ENCODE results near the gene PIGQ.
A peak's percentile ranks its signal among the peaks of the same experiment; 100 is the strongest.

PIGQ gene

DNA sequence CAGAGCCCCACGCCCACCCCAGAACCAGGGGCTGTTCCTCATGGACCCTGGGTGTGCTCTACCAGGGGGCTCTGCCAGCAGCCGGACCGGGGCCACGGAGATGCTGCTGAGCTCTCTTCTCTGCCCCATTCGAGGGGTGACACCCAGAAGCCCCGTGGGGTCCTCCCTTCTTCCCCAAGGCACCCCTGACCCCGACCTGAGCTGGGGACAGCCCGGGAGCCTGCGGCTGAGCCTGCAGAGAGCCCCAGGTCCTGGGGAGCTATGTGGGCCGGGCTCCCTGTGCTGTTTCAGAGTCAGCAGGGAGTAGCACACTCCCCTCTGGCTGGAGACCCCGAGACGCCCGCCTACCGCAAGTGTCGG is 10.8 kb upstream of the PIGQ start:
- H3K4me1 Mint-ChIP-seq: no peaks in the 10 kb centered on the region
- peaks cover 4% of the 10 kb centered on the region for H3K27me3 Mint-ChIP-seq
- no peak overlapping the region for H3K27ac Mint-ChIP-seq
- no peak overlapping the region for H3K4me3 Mint-ChIP-seq
- no peaks in the 10 kb centered on the region for H3K36me3 Mint-ChIP-seq
- H3K9me3 Mint-ChIP-seq: no peaks in the 10 kb centered on the region

DNA sequence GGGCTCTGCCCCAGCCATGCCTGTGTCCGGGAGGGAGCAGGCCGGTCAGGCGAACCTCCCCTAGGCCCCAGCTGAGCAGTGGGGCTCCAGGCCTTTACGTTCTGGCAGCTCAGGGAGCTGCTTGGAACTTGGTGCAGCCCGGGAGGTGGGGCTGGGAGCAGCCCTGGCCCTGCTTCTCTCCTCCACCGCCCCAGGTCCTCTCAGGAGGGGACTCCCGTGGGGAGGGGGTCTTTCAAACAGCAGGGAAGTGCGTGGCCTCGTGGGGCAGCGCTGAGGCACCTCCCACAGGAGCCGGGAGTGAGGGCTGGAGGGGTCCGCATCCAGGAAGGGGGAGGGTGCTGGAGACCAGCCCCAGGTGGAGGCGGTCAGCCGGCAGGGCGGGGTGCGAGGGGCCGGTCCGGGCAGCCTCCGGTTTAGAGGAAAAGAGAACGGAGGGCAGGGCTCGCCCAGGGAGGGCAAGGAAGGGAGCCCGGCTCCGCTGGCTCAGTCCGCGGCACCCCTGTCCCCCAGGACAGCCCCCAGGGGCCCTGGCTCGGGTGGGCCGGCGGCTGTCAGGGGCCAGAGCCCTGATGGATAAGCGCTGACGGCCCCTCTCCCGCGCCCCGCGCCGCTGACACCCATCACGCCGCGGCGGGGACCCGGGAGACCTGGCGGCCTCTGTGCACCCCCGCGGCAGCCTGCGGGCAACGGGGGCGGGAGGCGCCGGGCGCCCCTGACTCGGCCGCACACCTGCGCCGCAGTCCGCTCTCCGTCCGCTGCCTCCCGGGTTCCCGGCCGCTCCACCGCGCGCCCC is 10.2 kb upstream of the PIGQ start:
- H3K9me3 Mint-ChIP-seq: no peaks in the 10 kb centered on the region
- no peaks in the 10 kb centered on the region for H3K4me1 Mint-ChIP-seq
- peaks cover 4% of the 10 kb centered on the region for H3K27me3 Mint-ChIP-seq
- no peak overlapping the region for H3K27ac Mint-ChIP-seq
- peak overlapping the region; percentile 19 for H3K4me3 Mint-ChIP-seq
- no peaks in the 10 kb centered on the region for H3K36me3 Mint-ChIP-seq

DNA sequence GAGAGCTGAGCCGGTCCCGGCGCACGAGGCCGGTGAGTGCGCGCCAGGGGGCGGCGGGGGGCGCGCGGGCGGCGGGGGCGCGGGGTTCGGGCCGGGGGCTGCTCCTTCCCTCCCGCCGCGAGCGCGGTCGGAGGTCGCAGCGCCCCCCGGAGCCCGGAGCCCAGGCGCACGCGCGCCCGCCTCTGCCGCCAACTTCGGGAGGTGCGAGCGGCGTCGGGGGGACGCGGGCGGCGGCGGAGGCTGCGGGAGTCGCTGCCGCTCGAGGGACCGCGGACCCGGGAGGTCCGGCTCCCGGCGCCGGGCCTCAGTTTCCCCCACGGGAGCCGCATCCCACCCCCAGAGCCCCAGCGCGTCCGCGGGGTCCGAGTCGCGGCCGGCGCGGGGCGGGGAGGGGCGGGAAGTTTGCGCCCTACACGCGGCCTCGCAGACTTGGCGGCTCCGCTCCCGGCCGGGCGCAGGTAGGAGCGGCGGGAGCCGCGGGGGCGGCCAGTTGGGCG is 9.5 kb upstream of the PIGQ start, which contains the start of gene PRR35:
TSS of gene PRR35 (plus strand) at position 191 of the 497 bp plus-strand sequence. CDS start 2,901 bp downstream, outside the sequence.
- no peaks in the 10 kb centered on the region for H3K36me3 Mint-ChIP-seq
- H3K27me3 Mint-ChIP-seq: peaks cover 4% of the 10 kb centered on the region
- no peaks in the 10 kb centered on the region for H3K4me1 Mint-ChIP-seq
- H3K27ac Mint-ChIP-seq: no peak within 1 kb of the TSS
- peak within 1 kb of the TSS; percentile 19 for H3K4me3 Mint-ChIP-seq
- no peaks in the 10 kb centered on the region for H3K9me3 Mint-ChIP-seq

DNA sequence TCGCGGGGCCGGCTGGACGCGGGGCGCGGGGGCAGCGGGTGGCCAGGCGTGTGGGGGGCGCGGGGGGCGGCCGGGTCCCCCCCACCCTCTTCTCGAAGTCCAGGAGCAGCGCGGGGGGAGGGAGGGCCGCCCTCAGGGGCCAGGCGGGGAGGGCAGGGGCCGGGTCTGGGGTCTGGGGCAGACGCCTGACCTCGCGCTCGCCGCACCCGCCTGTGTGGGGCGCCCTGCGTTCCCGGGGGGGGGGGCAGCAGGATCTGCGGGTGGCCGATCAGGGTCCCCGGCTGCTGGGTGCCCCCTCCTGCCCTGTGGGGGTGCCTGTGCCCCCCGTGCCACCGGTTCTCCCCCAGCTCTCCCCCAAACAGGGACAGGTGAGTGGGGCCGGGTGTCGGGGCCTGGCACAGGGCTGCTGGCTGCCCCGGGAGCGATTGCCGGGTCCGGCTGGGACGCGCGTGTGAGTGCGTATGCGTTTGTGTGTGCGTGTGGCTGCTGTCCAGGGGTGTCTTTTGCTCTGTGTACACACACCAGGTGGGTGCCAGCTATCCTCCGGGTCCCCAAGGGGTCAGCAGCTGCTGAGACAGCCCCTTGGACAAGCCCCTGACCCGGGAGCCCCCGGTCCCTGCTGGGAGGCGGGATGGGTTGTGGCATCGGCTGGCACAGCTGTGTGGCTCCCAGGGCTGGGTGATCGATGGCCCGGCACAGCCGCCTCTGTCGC is 8.9 kb upstream of the PIGQ start:
- Mint-ChIP-seq H3K4me1 (no peaks in the 10 kb centered on the region), H3K27ac (no peak overlapping the region), H3K36me3 (no peaks in the 10 kb centered on the region), H3K27me3 (peaks cover 4% of the 10 kb centered on the region), H3K9me3 (no peaks in the 10 kb centered on the region), H3K4me3 (no peak overlapping the region)

DNA sequence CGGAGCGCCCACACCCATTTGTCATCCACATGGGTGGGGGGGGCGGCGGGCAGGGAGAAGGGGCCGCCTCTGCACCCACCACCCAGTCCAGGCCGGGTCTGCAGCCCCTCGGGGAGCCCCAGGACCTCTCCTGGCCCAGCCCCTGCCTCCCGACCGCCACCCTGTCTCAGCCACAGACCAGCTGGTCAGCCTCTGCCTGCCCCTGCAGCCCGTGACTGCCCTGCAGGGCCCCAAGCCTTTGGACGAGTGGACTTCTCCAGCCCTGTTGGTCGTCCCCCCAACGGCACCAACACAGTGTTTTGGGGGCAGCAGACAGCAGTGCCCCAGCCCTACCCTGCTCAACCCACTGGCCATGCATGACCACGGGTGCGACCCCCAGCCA is 8.4 kb upstream of the PIGQ start:
- Mint-ChIP-seq H3K36me3 (no peaks in the 10 kb centered on the region), H3K9me3 (no peaks in the 10 kb centered on the region), H3K27ac (no peak overlapping the region), H3K4me3 (no peak overlapping the region), H3K4me1 (peaks cover under 1% of the 10 kb centered on the region), H3K27me3 (peaks cover 4% of the 10 kb centered on the region)

DNA sequence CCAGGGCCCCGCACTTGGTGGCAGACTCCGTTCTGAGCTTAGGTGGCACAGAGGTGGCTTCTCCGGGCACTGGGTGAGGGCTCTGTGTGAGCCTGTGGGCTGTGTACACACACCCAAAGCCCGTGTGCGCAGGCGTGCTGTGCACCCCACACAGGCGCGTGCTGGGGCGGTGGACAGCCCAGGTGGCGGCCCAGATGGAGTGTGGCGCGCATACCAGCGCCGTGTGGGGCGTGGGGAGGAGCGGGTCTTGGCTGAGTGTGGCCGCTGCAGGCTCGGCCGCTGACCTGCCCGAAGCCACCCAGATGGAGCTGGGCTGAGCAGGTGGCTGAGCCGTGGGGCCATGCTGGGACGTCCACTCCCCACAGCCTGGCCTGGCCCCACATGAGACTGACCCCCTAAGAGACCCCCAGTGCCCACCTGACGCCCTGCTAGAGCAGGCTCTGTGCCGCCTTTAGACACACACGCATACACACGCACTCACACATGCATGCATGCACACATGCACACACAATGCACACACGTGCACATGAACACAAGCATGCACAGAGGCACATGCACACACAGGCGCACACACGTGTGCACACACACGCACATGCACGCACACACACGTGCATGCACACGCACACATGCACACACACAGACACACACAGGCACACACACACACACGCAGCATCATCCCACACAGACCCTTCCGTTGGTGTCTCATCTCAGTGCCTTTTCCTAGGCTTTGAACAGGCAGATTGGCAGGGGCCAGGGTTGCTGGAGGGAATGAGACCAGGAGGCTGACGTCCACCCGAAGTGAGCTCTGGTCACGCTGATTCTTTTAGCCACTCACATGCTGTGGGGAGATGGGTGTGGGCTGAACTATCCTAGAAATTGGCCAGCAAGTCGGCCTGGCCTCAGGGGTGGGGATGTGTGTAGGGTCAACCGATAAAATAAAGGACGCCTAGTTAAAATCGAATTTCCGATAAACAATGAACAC is 7.5 kb upstream of the PIGQ start:
- Mint-ChIP-seq H3K4me3 (peak overlapping the region; percentile 37), H3K36me3 (no peaks in the 10 kb centered on the region), H3K4me1 (peaks cover 8% of the 10 kb centered on the region), H3K27ac (no peak overlapping the region), H3K9me3 (no peaks in the 10 kb centered on the region), H3K27me3 (peaks cover 4% of the 10 kb centered on the region)

DNA sequence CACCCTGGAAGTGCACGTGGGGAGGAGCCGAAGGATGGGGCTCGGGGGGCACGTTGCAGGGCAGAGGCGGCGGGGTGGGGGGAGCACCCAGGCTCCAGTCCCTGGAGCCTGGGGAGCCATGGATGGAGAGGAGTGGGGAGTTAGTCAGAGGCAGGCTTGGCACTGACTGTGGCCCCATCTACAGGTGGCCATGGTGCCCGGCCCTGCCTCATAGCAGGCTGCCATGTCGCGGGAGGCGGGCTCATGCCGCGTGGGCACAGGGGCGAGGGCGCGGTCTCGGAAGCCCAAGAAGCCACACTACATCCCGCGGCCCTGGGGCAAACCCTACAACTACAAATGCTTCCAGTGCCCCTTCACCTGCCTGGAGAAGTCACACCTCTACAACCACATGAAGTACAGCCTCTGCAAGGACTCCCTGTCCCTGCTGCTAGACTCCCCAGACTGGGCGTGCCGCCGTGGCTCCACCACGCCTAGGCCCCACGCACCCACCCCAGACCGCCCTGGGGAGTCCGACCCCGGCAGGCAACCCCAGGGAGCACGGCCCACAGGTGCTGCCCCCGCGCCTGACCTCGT is 6.6 kb upstream of the PIGQ start:
- H3K4me3 Mint-ChIP-seq: no peak overlapping the region
- H3K27ac Mint-ChIP-seq: no peak overlapping the region
- H3K36me3 Mint-ChIP-seq: no peaks in the 10 kb centered on the region
- peaks cover 9% of the 10 kb centered on the region for H3K4me1 Mint-ChIP-seq
- no peaks in the 10 kb centered on the region for H3K9me3 Mint-ChIP-seq
- H3K27me3 Mint-ChIP-seq: peaks cover 4% of the 10 kb centered on the region

GRCh38 chr16:564690-565418 is 4.9 kb upstream of the PIGQ start:
- H3K4me1 Mint-ChIP-seq: peaks cover 16% of the 10 kb centered on the region
- no peak overlapping the region for H3K27ac Mint-ChIP-seq
- no peaks in the 10 kb centered on the region for H3K36me3 Mint-ChIP-seq
- H3K4me3 Mint-ChIP-seq: no peak overlapping the region
- no peaks in the 10 kb centered on the region for H3K27me3 Mint-ChIP-seq
- no peaks in the 10 kb centered on the region for H3K9me3 Mint-ChIP-seq

DNA sequence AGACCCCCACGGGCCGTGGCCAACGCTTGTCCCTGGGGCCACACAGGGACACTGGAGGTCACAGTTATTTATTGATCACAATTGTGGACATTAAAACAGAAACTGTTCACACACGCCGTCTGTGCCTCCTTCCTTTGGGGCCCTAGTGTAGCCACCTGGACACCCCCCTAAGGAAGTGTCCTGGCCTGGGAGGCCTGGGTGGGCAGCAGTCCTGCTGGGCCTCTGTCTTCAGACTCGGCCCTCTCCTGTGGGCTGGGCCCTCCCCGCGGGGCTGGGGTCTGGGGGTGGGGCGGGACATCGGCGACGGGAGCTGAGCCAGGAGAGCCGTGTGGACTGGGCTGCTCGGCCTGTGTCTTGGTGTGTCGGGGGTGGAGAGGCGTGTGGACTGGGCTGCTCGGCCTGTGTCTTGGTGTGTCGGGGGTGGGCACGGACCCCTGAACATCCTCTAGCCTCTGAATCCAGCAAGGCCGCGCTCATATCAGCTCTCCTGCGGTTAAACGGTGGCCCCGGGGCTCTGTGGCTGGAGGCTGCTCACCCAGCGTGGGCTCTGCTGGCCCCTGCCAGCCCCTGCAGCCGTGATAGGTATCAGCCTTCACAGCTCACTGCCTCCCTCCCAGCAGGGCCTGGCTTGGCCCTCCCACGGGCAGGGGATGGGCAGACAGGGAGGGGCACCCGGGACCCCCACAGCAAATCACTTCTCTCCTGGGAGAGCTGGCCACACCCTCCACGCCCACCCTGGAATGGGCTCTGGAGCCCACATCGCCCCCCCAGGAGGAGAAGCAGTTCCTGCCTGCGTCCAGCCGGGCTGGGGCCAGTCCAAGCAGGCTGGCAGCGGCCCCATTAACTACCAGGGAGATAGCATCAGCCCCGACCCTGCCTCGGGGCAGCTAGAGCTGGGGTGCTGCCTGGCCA is 4.1 kb upstream of the PIGQ start:
- Mint-ChIP-seq H3K4me1 (peaks cover 17% of the 10 kb centered on the region), H3K27ac (no peak overlapping the region), H3K36me3 (no peaks in the 10 kb centered on the region), H3K4me3 (no peak overlapping the region), H3K9me3 (no peaks in the 10 kb centered on the region), H3K27me3 (no peaks in the 10 kb centered on the region)

DNA sequence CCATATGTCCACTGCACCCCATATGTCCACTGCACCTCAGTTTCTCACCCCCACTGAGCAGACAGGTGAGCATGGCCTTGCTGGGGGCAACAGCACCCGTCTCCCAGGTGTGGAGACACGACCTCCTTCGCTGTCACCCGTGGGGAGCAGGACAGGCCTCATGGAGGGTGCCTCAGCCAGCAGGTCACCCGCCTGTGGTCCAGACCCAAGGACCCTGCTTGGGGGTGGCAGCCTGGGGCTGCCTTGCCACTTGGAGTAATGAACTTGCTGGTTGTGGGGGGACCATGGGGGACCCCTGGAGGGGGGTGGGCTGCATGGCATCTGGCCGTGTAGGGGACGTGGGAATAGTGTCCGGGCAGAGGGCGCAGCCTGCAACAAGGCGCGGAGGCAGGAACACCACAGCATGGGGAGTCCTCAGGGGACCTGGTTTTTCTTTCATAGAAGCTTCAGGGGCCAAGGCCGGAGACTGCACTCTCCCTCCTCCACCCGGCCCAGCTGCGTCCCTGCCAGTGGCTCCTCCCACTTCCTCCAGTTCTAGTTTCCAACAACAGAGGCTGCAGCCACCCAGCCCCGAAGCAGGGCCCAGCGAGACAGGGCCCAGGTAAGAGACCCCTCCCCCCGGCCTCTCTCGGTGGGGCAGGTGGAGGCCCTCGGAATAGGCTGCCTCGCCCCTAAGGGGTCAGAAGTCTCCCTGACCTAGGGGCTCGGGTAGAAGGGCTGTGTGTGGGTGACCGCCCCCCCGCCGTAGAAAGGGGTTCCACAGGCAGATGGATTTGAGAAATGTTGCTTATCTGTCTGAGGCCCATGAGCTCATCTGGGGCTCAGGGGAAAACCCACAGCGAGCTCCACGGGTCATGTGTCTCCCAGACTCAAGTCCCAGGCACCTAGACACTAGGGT is 3.0 kb upstream of the PIGQ start, which contains the start of gene NHLRC4:
TSS of gene NHLRC4 (plus strand) at position 531 of the 898 bp plus-strand sequence. CDS start 1,043 bp downstream, outside the sequence.
- Mint-ChIP-seq H3K9me3 (no peaks in the 10 kb centered on the region), H3K4me1 (peaks cover 27% of the 10 kb centered on the region), H3K36me3 (no peaks in the 10 kb centered on the region), H3K4me3 (peak within 1 kb of the TSS; percentile 74), H3K27ac (peak within 1 kb of the TSS; percentile 82), H3K27me3 (no peaks in the 10 kb centered on the region)

- Mint-ChIP-seq H3K27ac (peak overlapping the region; percentile 82), H3K4me3 (peak overlapping the region; percentile 74), H3K4me1 (peaks cover 31% of the 10 kb centered on the region), H3K9me3 (no peaks in the 10 kb centered on the region), H3K27me3 (no peaks in the 10 kb centered on the region), H3K36me3 (no peaks in the 10 kb centered on the region)
Observed at GRCh38 chr16:567373-568256, 2.2 kb upstream of the PIGQ start.
